Hematopoietic multipotent progenitor cell (in vitro differentiated cells): ENCODE data around the gene HSD11B1. TPM values are rescaled to one million over a fixed set of nuclear protein-coding genes. Genes with fewer than 3 reads are reported as not detected.
A peak's percentile ranks its signal among the peaks of the same experiment; 100 is the strongest.

Source experiments
- DNase-seq, 3 donors: peaks; one replicate each; pipeline ENCODE4 v3.0.0-alpha.2; 2011 to 2015; ENCODE audit warnings: low read depth in 2 of 3, low spot score in 2 of 3
- total RNA-seq: library from RNA; depleted of rRNA; stranded (reverse); fragments of >200 nt; gene quantifications from one replicate; pipeline ENCODE4 v1.2.3, GENCODE V29; 2012

The HSD11B1 gene
- total RNA-seq, 1 donor, result not detected

- no peak for DNase-seq
These were observed 19.4 kb downstream of the HSD11B1 start for GRCh38 chr1:209723756-209724693.

- no peak for DNase-seq
These were observed 22.6 kb downstream of the HSD11B1 start for GRCh38 chr1:209727286-209727685.

- DNase-seq, result no peak
These were observed 23.1 kb downstream of the HSD11B1 start for GRCh38 chr1:209727785-209728184.

- DNase-seq, result no peak
These were observed 23.8 kb downstream of the HSD11B1 start for GRCh38 chr1:209728466-209728865.

- DNase-seq, result no peak
These were observed 24.8 kb downstream of the HSD11B1 start for GRCh38 chr1:209729436-209729835.

GRCh38 chr1:209732725-209733124 is 28.1 kb downstream of the HSD11B1 start:
- DNase-seq, result no peak

GRCh38 chr1:209733409-209734192 is 29.0 kb downstream of the HSD11B1 start:
- DNase-seq, result no peak

- DNase-seq, result no peak
These were observed 32.0 kb downstream of the HSD11B1 start for GRCh38 chr1:209736490-209737117.

GRCh38 chr1:209737118-209737505 is 32.5 kb downstream of the HSD11B1 start:
- DNase-seq, result no peak

GRCh38 chr1:209738270-209738669 is 33.6 kb downstream of the HSD11B1 start:
- DNase-seq, result no peak

- no peak for DNase-seq
These were observed 36.5 kb downstream of the HSD11B1 start for GRCh38 chr1:209741193-209741592.

GRCh38 chr1:209741889-209742288 is 37.2 kb downstream of the HSD11B1 start:
- no peak for DNase-seq

GRCh38 chr1:209742409-209743144 is 37.9 kb downstream of the HSD11B1 start:
- DNase-seq, result no peak

- no peak for DNase-seq
These were observed 38.5 kb downstream of the HSD11B1 start for GRCh38 chr1:209743145-209743482.

- DNase-seq, result peak in 1 of 3 donors; percentile 11
These were observed 42.0 kb downstream of the HSD11B1 start for GRCh38 chr1:209746451-209747165.

GRCh38 chr1:209747580-209748262 is 43.1 kb downstream of the HSD11B1 start:
- DNase-seq, result peak; percentile 81 to 87 (median 84)

GRCh38 chr1:209748620-209749019 is 44.0 kb downstream of the HSD11B1 start:
- DNase-seq, result no peak

GRCh38 chr1:209749205-209749604 is 44.6 kb downstream of the HSD11B1 start:
- DNase-seq, result no peak

GRCh38 chr1:209749670-209750323 is 45.2 kb downstream of the HSD11B1 start:
- DNase-seq, result no peak
